DND-41 (cell line): Measurements from ENCODE around the gene AEBP2.

ENCODE experiments used
- CTCF ChIP-seq: IDR thresholded peaks from 2 replicates; pipeline ENCODE4 v1.5.1; 2012; ENCODE audit warnings: borderline replicate concordance, low read length, moderate library complexity, mild to moderate bottlenecking; ENCODE audit not compliant: poor library complexity, severe bottlenecking; ENCODE audit errors: extremely low read depth
- EZH2 ChIP-seq: IDR thresholded peaks from 3 replicates; pipeline ENCODE4 v1.6.1; 2012; ENCODE audit warnings: borderline replicate concordance, low read depth, mild to moderate bottlenecking, moderate library complexity, low read length, inconsistent platforms; ENCODE audit not compliant: severe bottlenecking

GRCh38 chr12:19404242-19404880 lies 34.9 kb upstream of the AEBP2 start:
- TF ChIP-seq CTCF, result no peak
- TF ChIP-seq EZH2, result no peak
